Naive thymus-derived CD4-positive, alpha-beta T cell (primary cell): ENCODE measurements around the gene RMDN3. TPM values are rescaled to one million over a fixed set of nuclear protein-coding genes. Genes with fewer than 3 reads are reported as not detected.

ENCODE experiments used
- ATAC-seq: fragments of 150-1000 bp; cut with Tn5 transposase; 2 replicates; pipeline ENCODE4 v1.10.0; 2021; ENCODE audit warnings: mild to moderate bottlenecking, moderate library complexity
- CTCF ChIA-PET: fragments of 350-600 bp; sonication (Branson Sonifier 250); formaldehyde crosslinking; loops from one replicate; lab custom pipeline; 2021; ENCODE audit warnings: antibody characterized with exemption; lab: Charles Lee
- POLR2A ChIA-PET: fragments of 350-600 bp; sonication (Branson Sonifier 250); formaldehyde crosslinking; loops from one replicate; lab custom pipeline; 2021; ENCODE audit warnings: antibody characterized with exemption, inconsistent platforms; lab: Charles Lee
- DNase-seq, 9 donors: peaks; one replicate each; pipeline versions ENCODE4 v3.0.0 to v3.0.0-alpha.2; 2020 to 2022; ENCODE audit warnings: mixed read lengths in 1 of 9
- H3K27ac ChIP-seq: one replicate; pipeline ENCODE4 v1.7.0; 2013; ENCODE audit warnings: mild to moderate bottlenecking, low read depth, low read length, moderate library complexity
- H3K27me3 ChIP-seq, 2 donors: one replicate each; pipeline ENCODE4 v1.7.0; 2013; ENCODE audit warnings: low read length in 2 of 2, mild to moderate bottlenecking in 2 of 2, moderate library complexity in 2 of 2; ENCODE audit not compliant: control insufficient read depth in 2 of 2, insufficient read depth in 2 of 2
- H3K36me3 ChIP-seq, 3 experiments: 1 replicate in 2 of 3; 2 replicates in 1 of 3; pipeline ENCODE4 v1.7.0; 2013; ENCODE audit warnings: low read length in 3 of 3, mild to moderate bottlenecking in 3 of 3, moderate library complexity in 1 of 3; ENCODE audit not compliant: insufficient read depth in 3 of 3, control insufficient read depth in 2 of 3
- H3K4me1 ChIP-seq, 2 donors: one replicate each; pipeline ENCODE4 v1.7.0; 2013; ENCODE audit warnings: low read length in 2 of 2, mild to moderate bottlenecking in 2 of 2, moderate library complexity in 1 of 2; ENCODE audit not compliant: control insufficient read depth in 2 of 2, insufficient read depth in 2 of 2
- H3K4me3 ChIP-seq: 2 replicates; pipeline ENCODE4 v1.7.0; 2013; ENCODE audit warnings: mild to moderate bottlenecking, low read length
- H3K9me3 ChIP-seq, 3 experiments: 1 replicate in 2 of 3; 2 replicates in 1 of 3; pipeline ENCODE4 v1.7.0; 2013; ENCODE audit warnings: low read length in 3 of 3; ENCODE audit not compliant: control insufficient read depth in 2 of 3
- H3K27ac Mint-ChIP-seq, 9 donors: one replicate each; pipeline ENCODE4 v1.8.0; 2020 to 2022; ENCODE audit warnings: mixed read lengths in 9 of 9, mild to moderate bottlenecking in 8 of 9, moderate library complexity in 5 of 9, inconsistent platforms in 2 of 9
- H3K27me3 Mint-ChIP-seq, 5 donors: one replicate each; pipeline ENCODE4 v1.8.0; 2021 to 2022; ENCODE audit warnings: mixed read lengths in 5 of 5, mild to moderate bottlenecking in 1 of 5
- H3K36me3 Mint-ChIP-seq, 5 donors: one replicate each; pipeline ENCODE4 v1.8.0; 2020 to 2022; ENCODE audit warnings: mixed read lengths in 5 of 5, mild to moderate bottlenecking in 3 of 5, inconsistent platforms in 1 of 5
- H3K4me1 Mint-ChIP-seq, 7 donors: one replicate each; pipeline ENCODE4 v1.8.0; 2020 to 2022; ENCODE audit warnings: mixed read lengths in 7 of 7, mild to moderate bottlenecking in 3 of 7, inconsistent platforms in 1 of 7
- H3K4me3 Mint-ChIP-seq, 10 donors: one replicate each; pipeline ENCODE4 v1.8.0; 2020 to 2022; ENCODE audit warnings: mild to moderate bottlenecking in 10 of 10, mixed read lengths in 10 of 10, moderate library complexity in 6 of 10, inconsistent platforms in 2 of 10
- H3K9me3 Mint-ChIP-seq, 11 donors: one replicate each; pipeline ENCODE4 v1.8.0; 2020 to 2022; ENCODE audit warnings: mixed read lengths in 11 of 11, mild to moderate bottlenecking in 4 of 11, inconsistent platforms in 1 of 11, moderate library complexity in 1 of 11
- intact Hi-C, 2 donors: fragments of 100-400 bp; cut with micrococcal nuclease; formaldehyde crosslinking; loops; one replicate each; pipeline ENCODE4 v1.15.1; 2023
- polyA plus RNA-seq, 2 donors: library from polyadenylated mRNA; unstranded; fragments of 300-500 nt; fragmentation: Illumina TruSeq; gene quantifications; one replicate each; pipeline ENCODE4 v1.2.3, GENCODE V29; 2021
- total RNA-seq, 6 experiments: library from RNA in 5 of 6; stranded (reverse) in 5 of 6; gene quantifications; 1 replicate in 5 of 6; 2 replicates in 1 of 6; pipeline ENCODE4 v1.2.3 and lab custom pipeline; 2021 to 2026

The RMDN3 gene
- total and polyA plus RNA-seq, 7 experiments from 2014 or later = 15.7 to 44.0 (median 21.6) TPM

DNA sequence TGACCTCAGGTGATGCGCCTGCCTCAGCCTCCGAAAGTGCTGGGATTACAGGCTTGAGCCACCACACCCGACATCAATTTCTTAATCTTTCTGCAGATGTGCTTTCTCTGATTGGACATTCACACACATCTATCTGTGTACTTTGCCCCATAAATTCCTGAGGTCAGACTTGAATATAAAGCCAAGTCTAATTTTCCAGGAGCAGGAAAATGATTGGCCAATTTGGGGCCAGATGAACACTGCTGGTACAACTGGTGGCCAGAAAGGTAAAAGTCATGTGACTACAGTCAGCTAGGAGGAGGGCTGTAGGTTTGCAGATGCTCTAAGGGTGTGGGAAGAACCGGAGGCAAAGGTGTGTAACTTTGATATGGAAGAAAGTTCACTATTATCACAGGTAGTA lies 63.3 kb downstream of the RMDN3 start:
- peaks cover 15 to 41% (median 22%) of the 10 kb centered on the region in 7 donors for H3K4me1 Mint-ChIP-seq
- ChIA-PET POLR2A (no interaction called here), CTCF (no interaction called here)
- intact Hi-C loops = loop anchor here (5.0 to 10.0 kb wide), 2 partner anchors 543 to 726 kb away; partner anchors contain the start of genes CHP1 (in 1 of the 2), EXD1 (in 1 of the 2) and RTF1 (in 1 of the 2)
- H3K36me3 Mint-ChIP-seq = peaks cover 0 to 11% (median 3%) of the 10 kb centered on the region in 5 donors
- no peak overlapping the region for H3K4me3 ChIP-seq
- ATAC-seq (no peak), DNase-seq (no peak)
- no peaks in the 10 kb centered on the region for H3K27me3 ChIP-seq
- H3K27ac Mint-ChIP-seq = peak overlapping the region in 3 of 9 donors; percentile 25 to 64 (median 63)
- H3K9me3 Mint-ChIP-seq = no peaks in the 10 kb centered on the region
- peaks cover 10% of the 10 kb centered on the region in 2 donors for H3K4me1 ChIP-seq
- H3K27ac ChIP-seq = no peak overlapping the region
- no peaks in the 10 kb centered on the region for H3K9me3 ChIP-seq
- no peaks in the 10 kb centered on the region for H3K27me3 Mint-ChIP-seq
- H3K4me3 Mint-ChIP-seq = peak overlapping the region in 2 of 10 donors; percentile 2 to 12
- peaks cover 0 to 16% (median 0%) of the 10 kb centered on the region in 3 experiments for H3K36me3 ChIP-seq

DNA sequence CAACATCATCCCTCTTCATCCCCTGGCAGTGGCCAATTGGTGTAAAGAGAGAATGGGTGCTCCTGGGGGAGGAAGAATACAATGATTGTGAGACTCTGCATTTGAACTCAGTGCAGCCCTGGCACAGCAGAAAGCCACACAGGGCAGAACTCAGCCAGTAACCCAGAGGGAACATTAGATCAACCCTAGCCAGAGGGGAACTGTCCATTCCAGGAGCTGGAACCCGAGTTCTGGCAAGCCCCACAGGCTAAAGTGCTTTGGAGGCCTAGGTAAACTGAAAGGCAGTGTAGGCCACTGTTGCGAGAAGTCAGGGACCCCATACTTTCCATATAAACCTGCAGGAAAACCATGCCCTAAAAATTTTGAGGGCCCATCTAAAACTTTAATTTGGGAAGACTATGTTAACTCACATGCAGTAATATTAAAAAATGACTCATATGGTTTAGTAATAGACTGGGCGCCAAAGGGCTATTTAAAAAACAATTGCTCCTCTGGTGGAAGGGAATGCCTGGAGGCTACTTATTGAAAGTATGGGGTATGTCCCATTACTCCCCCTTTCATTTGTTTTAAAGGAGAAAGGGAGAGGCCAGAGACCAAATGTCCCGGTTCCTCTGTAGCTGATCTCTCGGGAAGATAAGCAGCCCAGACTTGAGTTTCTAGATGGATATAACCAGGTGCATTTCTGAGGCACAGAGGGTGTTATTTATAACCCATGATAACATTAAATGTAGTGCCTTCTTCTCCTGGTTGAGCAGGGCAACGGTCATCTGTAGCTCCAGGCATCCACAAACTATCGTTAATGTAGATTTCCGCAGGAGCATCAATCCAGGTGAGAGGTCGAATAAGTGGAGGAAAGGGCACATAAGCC lies 65.9 kb downstream of the RMDN3 start:
- no peak for DNase-seq
- ATAC-seq = no peak
- intact Hi-C loops = no loop called here
- no peaks in the 10 kb centered on the region for H3K27me3 ChIP-seq
- POLR2A ChIA-PET = no interaction called here
- Mint-ChIP-seq H3K9me3 (no peaks in the 10 kb centered on the region), H3K36me3 (peaks cover 0 to 6% (median 0%) of the 10 kb centered on the region in 5 donors), H3K4me1 (peaks cover 5 to 24% (median 11%) of the 10 kb centered on the region in 7 donors), H3K27ac (peak overlapping the region in 6 of 9 donors; percentile 6 to 86 (median 50)), H3K27me3 (no peaks in the 10 kb centered on the region), H3K4me3 (peak overlapping the region in 1 of 10 donors; percentile 34)
- no peak overlapping the region for H3K4me3 ChIP-seq
- H3K36me3 ChIP-seq = peaks cover 0 to 13% (median 0%) of the 10 kb centered on the region in 3 experiments
- no peaks in the 10 kb centered on the region for H3K9me3 ChIP-seq
- H3K4me1 ChIP-seq = peaks cover 8 to 9% of the 10 kb centered on the region in 2 donors
- no peak overlapping the region for H3K27ac ChIP-seq
- CTCF ChIA-PET = no interaction called here

Other genes starting within 250 kb of the RMDN3 start
- gene CCDC32, start 190.2 kb downstream of the RMDN3 start, total RNA-seq = 10 to 100 TPM; 22.4 to 37.3 (median 33.3) TPM
- gene CCDC32, start 190.2 kb downstream of the RMDN3 start, polyA plus RNA-seq = 10 to 100 TPM; 37.5 to 44.8 TPM
- gene RPUSD2, start 186.0 kb downstream of the RMDN3 start, total RNA-seq = 10 to 100 TPM; 10.6 to 19.0 (median 15.5) TPM
- gene RPUSD2, start 186.0 kb downstream of the RMDN3 start, polyA plus RNA-seq = 10 to 100 TPM; 19.3 to 25.9 TPM
- 10 to 100 TPM in 1 of 5 experiments, 1 to 10 TPM in 2, under 1 TPM in 2; 0.16 to 41.5 (median 1.7) TPM for gene KNL1, start 161.0 kb downstream of the RMDN3 start, total RNA-seq
- gene KNL1, start 161.0 kb downstream of the RMDN3 start, polyA plus RNA-seq = under 1 TPM; 0.08 to 0.99 TPM
- 10 to 100 TPM in 1 of 5 experiments, 1 to 10 TPM in 2, under 1 TPM in 2; 0.51 to 51.5 (median 1.4) TPM for gene RAD51, start 60.1 kb downstream of the RMDN3 start, total RNA-seq
- gene RAD51, start 60.1 kb downstream of the RMDN3 start, polyA plus RNA-seq = under 1 TPM; 0.34 to 0.39 TPM
- gene GCHFR, start 8.8 kb upstream of the RMDN3 start, total RNA-seq = 10 to 100 TPM; 14.5 to 38.3 (median 18.1) TPM
- gene GCHFR, start 8.8 kb upstream of the RMDN3 start, polyA plus RNA-seq = 10 to 100 TPM; 65.7 to 83.2 TPM
- 1 to 10 TPM in 3 of 5 experiments, under 1 TPM in 2; 0.73 to 2.8 (median 1.3) TPM for gene C15orf62, start 14.7 kb upstream of the RMDN3 start, total RNA-seq
- gene C15orf62, start 14.7 kb upstream of the RMDN3 start, polyA plus RNA-seq = under 1 TPM; 0.35 to 0.67 TPM
- 10 to 100 TPM; 17.9 to 31.9 (median 30.5) TPM for gene ZFYVE19, start 51.8 kb upstream of the RMDN3 start, total RNA-seq
- gene ZFYVE19, start 51.8 kb upstream of the RMDN3 start, polyA plus RNA-seq = 10 to 100 TPM; 15.7 to 22.7 TPM
- 10 to 100 TPM; 28.8 to 50.9 (median 36.7) TPM for gene DNAJC17, start 52.2 kb upstream of the RMDN3 start, total RNA-seq
- gene DNAJC17, start 52.2 kb upstream of the RMDN3 start, polyA plus RNA-seq = 10 to 100 TPM; 31.0 to 35.5 TPM
- gene PPP1R14D, start 73.5 kb upstream of the RMDN3 start, total RNA-seq = not detected
- not detected for gene PPP1R14D, start 73.5 kb upstream of the RMDN3 start, polyA plus RNA-seq
- 1 to 10 TPM in 4 of 5 experiments, under 1 TPM in 1; 1.00 to 8.9 (median 3.6) TPM for gene SPINT1, start 88.8 kb upstream of the RMDN3 start, total RNA-seq
- 1 to 10 TPM; 2.0 to 4.2 TPM for gene SPINT1, start 88.8 kb upstream of the RMDN3 start, polyA plus RNA-seq
- under 1 TPM in 1 of 5 experiments, not detected in 4; 0.39 TPM for gene RHOV, start 119.0 kb upstream of the RMDN3 start, total RNA-seq
- not detected for gene RHOV, start 119.0 kb upstream of the RMDN3 start, polyA plus RNA-seq
- gene VPS18, start 139.2 kb upstream of the RMDN3 start, total RNA-seq = 10 to 100 TPM; 19.9 to 22.3 (median 20.5) TPM
- 10 to 100 TPM; 15.9 to 25.8 TPM for gene VPS18, start 139.2 kb upstream of the RMDN3 start, polyA plus RNA-seq
- gene DLL4, start 174.1 kb upstream of the RMDN3 start, total RNA-seq = not detected
- not detected for gene DLL4, start 174.1 kb upstream of the RMDN3 start, polyA plus RNA-seq
- 1 to 10 TPM in 3 of 5 experiments, under 1 TPM in 2; 0.24 to 5.7 (median 1.1) TPM for gene CHAC1, start 198.2 kb upstream of the RMDN3 start, total RNA-seq
- gene CHAC1, start 198.2 kb upstream of the RMDN3 start, polyA plus RNA-seq = under 1 TPM in 1 of 2 donors, not detected in 1; 0.39 TPM